Hepatocyte (in vitro differentiated cells): ENCODE results near the gene FHIP1A.

Source experiments
- EZH2 ChIP-seq: fragments of 200-600 bp; sonication (generic); IDR thresholded peaks from 2 replicates; pipeline ENCODE4 v1.6.1; 2016; ENCODE audit warnings: antibody characterized with exemption, mild to moderate bottlenecking, borderline replicate concordance
- EZH2phosphoT487 ChIP-seq: fragments of 200-600 bp; sonication (generic); IDR thresholded peaks from one replicate; pipeline ENCODE4 v1.6.1; 2018; ENCODE audit warnings: antibody characterized with exemption, mild to moderate bottlenecking, low read depth, moderate library complexity; ENCODE audit not compliant: unreplicated experiment, severe bottlenecking
- TF ChIP-seq, protein P1 (sequence below): fragments of 200-600 bp; sonication (generic); IDR thresholded peaks from 2 replicates; pipeline ENCODE4 v1.5.1; 2016; ENCODE audit warnings: antibody characterized with exemption, mild to moderate bottlenecking; ENCODE audit not compliant: poor library complexity

DNA sequence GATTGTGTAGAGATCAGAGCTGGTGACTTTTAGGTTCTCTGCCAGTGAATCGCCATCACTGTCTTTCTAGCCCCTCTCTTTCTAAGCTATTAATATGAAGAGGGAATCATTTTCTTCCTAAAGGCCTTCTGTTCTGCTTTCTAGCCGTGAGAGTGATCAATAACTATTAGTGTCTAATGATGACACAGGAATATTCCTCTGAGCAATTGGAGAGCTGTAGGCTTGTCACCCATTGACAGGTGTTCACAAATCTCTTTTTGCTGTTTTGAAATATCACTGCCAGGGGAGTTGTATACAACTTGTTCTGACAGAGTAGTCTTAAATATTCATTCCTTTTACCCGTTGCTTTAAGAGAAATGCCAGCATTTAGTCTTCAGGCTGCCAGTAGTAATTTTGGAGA is 13.9 kb downstream of the FHIP1A start:
- TF ChIP-seq EZH2: no peak
- TF ChIP-seq, protein P1, sequence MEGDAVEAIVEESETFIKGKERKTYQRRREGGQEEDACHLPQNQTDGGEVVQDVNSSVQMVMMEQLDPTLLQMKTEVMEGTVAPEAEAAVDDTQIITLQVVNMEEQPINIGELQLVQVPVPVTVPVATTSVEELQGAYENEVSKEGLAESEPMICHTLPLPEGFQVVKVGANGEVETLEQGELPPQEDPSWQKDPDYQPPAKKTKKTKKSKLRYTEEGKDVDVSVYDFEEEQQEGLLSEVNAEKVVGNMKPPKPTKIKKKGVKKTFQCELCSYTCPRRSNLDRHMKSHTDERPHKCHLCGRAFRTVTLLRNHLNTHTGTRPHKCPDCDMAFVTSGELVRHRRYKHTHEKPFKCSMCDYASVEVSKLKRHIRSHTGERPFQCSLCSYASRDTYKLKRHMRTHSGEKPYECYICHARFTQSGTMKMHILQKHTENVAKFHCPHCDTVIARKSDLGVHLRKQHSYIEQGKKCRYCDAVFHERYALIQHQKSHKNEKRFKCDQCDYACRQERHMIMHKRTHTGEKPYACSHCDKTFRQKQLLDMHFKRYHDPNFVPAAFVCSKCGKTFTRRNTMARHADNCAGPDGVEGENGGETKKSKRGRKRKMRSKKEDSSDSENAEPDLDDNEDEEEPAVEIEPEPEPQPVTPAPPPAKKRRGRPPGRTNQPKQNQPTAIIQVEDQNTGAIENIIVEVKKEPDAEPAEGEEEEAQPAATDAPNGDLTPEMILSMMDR: no peak
- no peak for TF ChIP-seq EZH2phosphoT487
